NCI-H2029 (cell line): ENCODE data around the gene UPF1.
"Not testable (repeated sequence)": the region's sequence is repeated elsewhere in the genome, so short reads cannot be mapped to it uniquely, and the experiment has no call there.

Experiments
- DNase-seq: peaks from one replicate; lab custom pipeline; 2025; lab: John Stamatoyannopoulos, UW

The UPF1 gene

GRCh38 chr19:18799389-18799970 is 32.3 kb upstream of the UPF1 start:
- DNase-seq, result no peak

GRCh38 chr19:18800079-18800478 is 31.7 kb upstream of the UPF1 start:
- no peak for DNase-seq

GRCh38 chr19:18800636-18801035 is 31.1 kb upstream of the UPF1 start:
- DNase-seq, result no peak

GRCh38 chr19:18802354-18802753 is 29.4 kb upstream of the UPF1 start:
- DNase-seq, result no peak

- DNase-seq, result no peak
These were observed 28.1 kb upstream of the UPF1 start for GRCh38 chr19:18803550-18804138.

- no peak for DNase-seq
These were observed 27.6 kb upstream of the UPF1 start for GRCh38 chr19:18804139-18804601.

GRCh38 chr19:18804643-18805042 is 27.1 kb upstream of the UPF1 start:
- DNase-seq, result no peak

GRCh38 chr19:18807861-18808331 is 23.9 kb upstream of the UPF1 start:
- no peak for DNase-seq

- DNase-seq, result no peak
These were observed 22.4 kb upstream of the UPF1 start for GRCh38 chr19:18809149-18809868.

- DNase-seq, result not testable (repeated sequence)
These were observed 20.1 kb upstream of the UPF1 start for GRCh38 chr19:18811638-18812037.

GRCh38 chr19:18814063-18814462 is 17.7 kb upstream of the UPF1 start:
- no peak for DNase-seq

GRCh38 chr19:18815673-18816072 is 16.1 kb upstream of the UPF1 start:
- no peak for DNase-seq

- not testable (repeated sequence) for DNase-seq
These were observed 15.1 kb upstream of the UPF1 start for GRCh38 chr19:18816645-18817044.

GRCh38 chr19:18817574-18817973 is 14.2 kb upstream of the UPF1 start:
- no peak for DNase-seq

- DNase-seq, result no peak
These were observed 3.0 kb upstream of the UPF1 start for GRCh38 chr19:18828786-18829185.

GRCh38 chr19:18830488-18830887 is 1.3 kb upstream of the UPF1 start:
- DNase-seq, result no peak

GRCh38 chr19:18832306-18833140 is 764 bp downstream of the UPF1 start:
- no peak for DNase-seq

GRCh38 chr19:18833141-18833476 is 1.4 kb downstream of the UPF1 start:
- no peak for DNase-seq

GRCh38 chr19:18833849-18834643 is 2.3 kb downstream of the UPF1 start:
- DNase-seq, result peak; percentile 51

- no peak for DNase-seq
These were observed 2.9 kb downstream of the UPF1 start for GRCh38 chr19:18834644-18834984.

- no peak for DNase-seq
These were observed 7.9 kb downstream of the UPF1 start for GRCh38 chr19:18839465-18840287.
